Putamen (tissue), 1 donor: ENCODE measurements around the gene IFRD2.
"Not testable (repeated sequence)": the region's sequence is repeated elsewhere in the genome, so short reads cannot be mapped to it uniquely, and the experiment has no call there.

Source experiments
- DNase-seq: peaks from one replicate; pipeline ENCODE4 v3.0.0-alpha.2; 2016; ENCODE audit warnings: low spot score

Gene IFRD2

GRCh38 chr3:50251220-50251619 lies 41.0 kb downstream of the IFRD2 start:
- DNase-seq = no peak

- DNase-seq = no peak
Observed at GRCh38 chr3:50250514-50250913, 41.7 kb downstream of the IFRD2 start.

- DNase-seq = no peak
Observed at GRCh38 chr3:50249457-50249856, 42.8 kb downstream of the IFRD2 start.

DNA sequence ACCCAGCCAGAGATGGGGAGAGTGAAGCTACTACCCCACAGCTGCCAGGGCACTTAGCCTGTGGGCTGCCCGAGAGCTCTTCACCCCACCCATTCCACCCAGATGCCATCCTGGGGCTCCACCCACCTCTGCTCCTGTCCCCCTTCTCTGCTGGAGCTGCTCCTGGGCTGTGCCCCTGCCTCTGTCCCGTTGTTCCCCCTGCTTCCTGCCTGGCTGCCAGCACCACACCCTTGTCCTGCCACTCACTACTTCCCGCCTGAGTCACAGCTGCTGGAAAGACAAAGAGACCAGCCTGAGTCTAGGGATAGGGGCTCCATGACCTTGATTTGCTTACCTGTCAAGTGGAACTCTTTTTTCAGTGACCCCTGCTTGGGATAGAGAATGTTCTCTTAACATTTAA lies 43.8 kb downstream of the IFRD2 start:
- DNase-seq = no peak

DNA sequence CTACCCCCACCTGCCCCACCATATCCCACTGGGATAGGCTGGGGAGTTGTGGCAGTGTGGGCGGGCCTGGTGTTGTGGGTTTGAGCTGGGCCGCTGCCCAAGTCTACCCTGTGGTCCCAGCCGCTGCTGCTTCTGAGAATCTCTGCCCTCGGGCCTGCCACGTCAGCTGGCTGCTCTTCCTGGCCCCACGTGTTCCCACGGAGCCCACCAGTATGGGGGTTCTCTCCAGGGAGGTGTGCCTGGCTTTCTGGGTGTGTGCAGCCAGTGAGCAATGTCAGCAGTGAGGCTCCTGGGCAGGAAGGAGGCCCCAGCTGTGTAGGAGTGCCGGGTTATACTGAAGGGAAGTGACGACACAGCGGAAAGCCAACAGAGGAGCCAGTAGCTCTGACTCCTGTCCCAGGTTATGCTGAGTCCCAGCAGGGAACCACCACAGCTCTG lies 45.7 kb downstream of the IFRD2 start:
- DNase-seq = no peak

GRCh38 chr3:50245831-50246516 lies 46.3 kb downstream of the IFRD2 start:
- DNase-seq = peak; percentile 85

DNA sequence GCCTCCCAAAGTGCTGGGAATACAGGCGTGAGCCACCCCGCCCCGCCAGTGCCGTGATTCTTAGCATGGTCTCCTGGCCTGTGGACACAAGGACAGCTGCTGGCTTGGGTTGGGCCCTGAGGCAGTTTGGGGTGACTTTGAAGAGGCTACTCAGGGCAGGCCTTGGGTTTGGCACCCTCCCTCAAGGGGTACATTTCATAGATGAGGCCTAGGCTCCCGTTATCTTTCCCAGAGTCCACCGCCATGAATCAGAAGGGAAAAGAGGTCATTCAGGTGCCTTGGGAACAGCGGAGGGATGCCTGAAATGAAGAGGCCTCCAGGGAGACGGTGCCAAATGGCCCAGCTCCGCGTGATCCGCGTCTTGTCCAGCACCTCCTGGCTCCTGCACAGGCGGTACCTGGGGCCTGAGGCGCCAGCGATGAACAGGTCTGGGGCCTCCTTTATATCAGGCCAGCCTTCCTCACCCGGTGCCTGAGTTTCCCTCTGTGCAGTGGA lies 46.9 kb downstream of the IFRD2 start:
- DNase-seq = no peak

DNA sequence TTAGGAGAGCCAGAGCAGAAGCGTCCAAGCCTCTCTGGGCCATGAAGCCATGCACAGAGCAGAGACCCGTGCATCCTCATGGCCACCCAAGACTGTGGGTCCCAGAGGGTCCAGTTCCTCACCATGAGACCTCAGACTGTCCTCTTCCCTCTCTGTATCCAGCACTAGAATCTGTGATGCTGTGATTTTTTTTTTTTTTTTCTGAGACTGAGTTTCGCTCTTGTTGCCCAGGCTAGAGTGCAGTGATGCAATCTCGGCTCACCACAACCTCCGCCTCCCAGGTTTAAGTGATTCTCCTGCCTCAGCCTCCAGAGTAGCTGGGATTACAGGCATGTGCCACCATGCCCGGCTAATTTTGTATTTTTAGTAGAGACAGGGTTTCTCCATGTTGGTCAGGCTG lies 47.4 kb downstream of the IFRD2 start:
- not testable (repeated sequence) for DNase-seq

DNA sequence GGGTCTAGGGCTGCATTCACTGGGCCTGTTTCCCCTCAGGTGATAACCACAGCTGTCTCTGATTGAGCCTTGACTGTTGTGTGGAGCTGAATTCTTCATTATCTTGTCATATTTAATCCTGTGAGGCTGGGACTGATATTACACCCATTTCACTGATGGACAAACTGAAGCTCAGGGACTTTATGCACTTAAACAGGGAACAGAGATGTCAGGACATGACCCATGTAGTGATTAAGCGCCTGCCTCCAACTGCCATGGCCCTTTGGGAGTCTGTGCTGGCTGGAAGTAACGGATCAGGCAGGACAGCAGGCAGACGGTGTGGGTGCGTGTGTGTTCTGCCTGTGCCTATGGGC lies 48.7 kb downstream of the IFRD2 start:
- no peak for DNase-seq

- DNase-seq = no peak
Observed at GRCh38 chr3:50242851-50243542, 49.2 kb downstream of the IFRD2 start.

DNA sequence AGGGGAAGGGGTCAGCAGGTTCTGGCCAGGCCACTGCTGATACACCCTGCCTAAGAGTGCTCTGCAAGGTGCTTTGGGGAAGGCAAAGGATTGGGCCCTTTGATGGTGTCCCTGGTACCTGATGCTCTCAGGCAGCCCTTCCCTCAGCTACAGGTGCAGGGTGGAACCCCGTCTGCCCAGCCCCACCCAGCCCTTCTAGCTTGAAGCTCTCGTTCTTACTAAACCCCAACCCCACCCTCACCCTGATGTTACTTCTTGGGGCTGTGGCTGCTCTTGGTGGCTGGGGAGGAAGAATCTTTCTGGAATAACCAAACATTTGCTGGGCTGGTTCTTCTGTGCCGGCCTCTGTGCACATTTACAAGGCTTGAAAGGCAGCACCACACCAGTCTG lies 49.9 kb downstream of the IFRD2 start:
- no peak for DNase-seq

GRCh38 chr3:50241713-50242380 lies 50.4 kb downstream of the IFRD2 start:
- no peak for DNase-seq

GRCh38 chr3:50241163-50241562 lies 51.1 kb downstream of the IFRD2 start:
- DNase-seq = no peak

GRCh38 chr3:50239649-50240048 lies 52.6 kb downstream of the IFRD2 start:
- DNase-seq = no peak

DNA sequence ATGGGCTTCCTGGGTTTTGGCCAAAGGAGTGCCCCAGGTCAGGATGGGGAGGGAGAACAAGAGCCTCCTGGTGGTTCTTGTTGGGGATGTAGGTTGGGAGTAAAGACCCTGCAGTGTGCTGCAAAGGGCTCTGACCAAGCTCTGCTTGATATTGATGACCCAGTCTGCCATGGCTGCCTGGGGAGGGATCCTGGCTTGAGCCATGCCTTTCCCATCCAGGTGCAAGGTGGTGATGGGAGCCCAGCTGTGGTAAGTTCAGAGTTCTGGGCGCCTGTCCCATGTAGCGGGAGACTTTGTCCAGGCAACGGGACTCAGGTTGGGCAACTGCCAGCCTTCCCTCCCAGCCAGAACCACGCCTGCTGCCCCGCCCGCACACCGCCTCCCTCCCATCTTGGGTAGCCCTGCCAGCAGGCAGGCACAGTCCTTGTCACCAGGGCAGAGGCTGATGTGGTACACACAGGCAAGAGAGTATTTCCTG lies 53.6 kb downstream of the IFRD2 start:
- DNase-seq = no peak

DNA sequence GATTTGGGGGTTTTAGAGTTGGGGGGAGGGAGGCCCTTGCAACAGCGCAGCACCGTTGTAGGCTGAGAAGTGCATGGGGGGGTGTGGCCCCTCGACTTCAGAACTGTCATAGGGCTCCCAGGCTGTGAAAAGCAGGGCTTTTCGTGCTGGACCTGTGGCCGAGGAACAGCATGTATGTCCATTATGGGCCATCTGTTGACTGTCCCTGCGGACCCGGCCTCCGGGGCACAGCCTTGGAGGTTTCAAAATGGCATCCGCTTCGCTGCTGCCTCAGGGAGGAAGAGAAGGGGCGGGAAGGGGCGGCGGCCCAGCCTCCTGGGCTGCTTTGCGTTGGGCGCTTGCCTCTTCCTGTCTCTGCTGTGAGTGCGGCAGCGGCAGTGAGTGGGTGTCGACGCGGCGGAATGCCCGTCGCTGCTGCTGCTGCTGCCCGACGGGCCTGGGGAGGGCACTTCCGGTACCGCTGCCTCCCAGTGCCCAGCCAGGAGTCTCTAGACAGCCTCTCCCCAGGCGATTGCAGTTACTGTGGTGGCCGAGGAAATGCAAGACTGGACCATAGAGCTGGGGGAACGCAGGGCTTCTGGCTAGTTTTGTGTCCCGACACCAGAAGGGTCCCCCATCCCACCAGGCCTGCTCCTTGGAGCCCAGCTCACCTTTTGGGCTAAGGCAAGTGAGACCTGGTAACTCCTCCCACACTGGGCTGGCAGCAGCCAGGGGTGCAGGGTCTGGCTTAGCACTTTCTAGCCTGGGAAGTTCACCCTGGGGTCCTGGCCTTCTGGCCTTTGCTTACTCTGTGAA lies 54.3 kb downstream of the IFRD2 start:
- no peak for DNase-seq
